ENCODE measurements around the gene CIDEA. TPM values are rescaled to one million over a fixed set of nuclear protein-coding genes. Genes with fewer than 3 reads are reported as not detected.

The CIDEA gene
- total RNA-seq, 1 donor from 2014 or later = 1.5 TPM

- H3K4me3 ChIP-seq (ENCODE audit: low read depth, low read length) = no peak overlapping the region
- no peak for TF ChIP-seq CTCF (conservative IDR thresholded peaks at IDR 0.05; ENCODE audit: low read depth, low read length)
- no peak for DNase-seq (ENCODE audit: low read depth)
Measured at GRCh38 chr18:12315490-12315889, 61.3 kb downstream of the CIDEA start.

DNA sequence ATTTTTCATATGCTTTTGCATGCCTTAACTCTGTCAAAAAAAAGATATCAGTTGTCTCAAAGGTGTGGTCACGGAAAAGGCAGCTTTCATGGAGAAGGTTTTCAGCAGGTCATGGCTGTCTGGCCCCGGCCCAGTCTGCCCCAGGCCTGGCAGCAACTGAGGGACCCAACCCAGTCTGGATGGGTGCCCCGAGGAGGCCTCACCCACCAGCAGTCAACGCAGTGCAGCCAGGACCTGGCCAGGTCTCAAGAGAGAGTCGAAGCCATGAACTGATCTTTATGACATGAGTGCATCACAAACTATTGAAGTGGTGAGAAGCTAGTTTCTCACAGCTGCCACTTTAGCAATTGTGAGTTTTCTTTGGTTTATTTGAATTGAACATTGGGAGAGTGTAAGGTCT, 61.8 kb downstream of the CIDEA start:
- no peak for TF ChIP-seq CTCF (conservative IDR thresholded peaks at IDR 0.05; ENCODE audit: low read depth, low read length)
- H3K4me3 ChIP-seq (ENCODE audit: low read depth, low read length) = no peak overlapping the region
- no peak for DNase-seq (ENCODE audit: low read depth)

DNA sequence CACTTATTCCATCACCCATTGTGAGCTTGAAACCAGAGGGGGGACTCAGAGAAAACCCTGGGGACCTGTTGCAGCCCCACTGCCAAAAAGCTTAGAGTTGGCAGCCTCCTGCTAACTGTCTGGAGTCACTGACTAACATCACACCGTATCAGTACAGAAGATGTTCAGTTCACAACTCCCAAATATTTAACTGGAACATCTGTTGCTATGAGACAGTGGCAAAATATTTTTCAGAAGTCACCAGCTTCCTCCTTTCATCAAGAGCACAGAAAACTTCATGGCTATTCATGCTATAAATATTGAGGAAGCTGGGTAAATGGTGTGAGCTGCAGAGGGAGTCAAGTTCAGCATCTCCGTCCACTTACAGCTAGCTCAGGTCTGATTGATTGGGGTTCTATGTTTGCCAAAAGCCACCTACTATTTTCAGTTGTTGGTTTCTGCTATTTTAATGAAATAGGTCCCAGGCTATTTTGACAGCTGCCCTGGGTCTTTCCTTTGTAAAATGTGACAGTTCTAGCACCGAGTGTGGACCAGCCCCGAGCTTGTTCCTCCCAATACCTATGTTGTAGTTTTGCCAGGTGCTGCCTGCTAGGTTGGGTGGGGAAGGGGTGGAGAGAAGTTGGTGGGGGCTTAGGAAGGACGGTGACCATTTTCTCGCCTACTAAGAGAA, 63.6 kb downstream of the CIDEA start:
- TF ChIP-seq CTCF (conservative IDR thresholded peaks at IDR 0.05; ENCODE audit: low read depth, low read length) = no peak
- H3K4me3 ChIP-seq (ENCODE audit: low read depth, low read length) = no peak overlapping the region
- no peak for DNase-seq (ENCODE audit: low read depth)

DNA sequence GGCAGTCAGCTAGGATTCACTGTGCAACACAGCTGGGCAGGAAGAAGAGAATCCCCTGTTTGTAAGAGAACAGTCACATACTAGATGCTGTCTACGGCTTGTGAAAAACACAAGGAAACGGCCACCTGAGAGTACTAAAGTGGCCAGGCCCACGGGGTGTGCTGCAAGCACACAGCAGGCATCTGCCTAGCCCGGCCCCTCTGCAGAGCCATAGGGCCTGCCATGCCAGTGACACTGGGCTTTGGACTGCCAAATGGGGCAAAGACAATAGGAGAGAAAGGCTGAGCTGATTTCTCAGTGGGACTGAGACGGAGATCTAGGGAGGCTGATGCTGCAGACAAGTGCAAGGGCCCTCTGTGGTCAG, 64.2 kb downstream of the CIDEA start:
- no peak for DNase-seq (ENCODE audit: low read depth)

GRCh38 chr18:12318857-12319256, 64.7 kb downstream of the CIDEA start:
- H3K4me3 ChIP-seq (ENCODE audit: low read depth, low read length) = no peak overlapping the region
- TF ChIP-seq CTCF (conservative IDR thresholded peaks at IDR 0.05; ENCODE audit: low read depth, low read length) = no peak
- DNase-seq (ENCODE audit: low read depth) = no peak

More for the DNA sequence above, 64.2 kb downstream of the CIDEA start:
- TF ChIP-seq CTCF (conservative IDR thresholded peaks at IDR 0.05; ENCODE audit: low read depth, low read length) = no peak
- H3K4me3 ChIP-seq (ENCODE audit: low read depth, low read length) = no peak overlapping the region

DNA sequence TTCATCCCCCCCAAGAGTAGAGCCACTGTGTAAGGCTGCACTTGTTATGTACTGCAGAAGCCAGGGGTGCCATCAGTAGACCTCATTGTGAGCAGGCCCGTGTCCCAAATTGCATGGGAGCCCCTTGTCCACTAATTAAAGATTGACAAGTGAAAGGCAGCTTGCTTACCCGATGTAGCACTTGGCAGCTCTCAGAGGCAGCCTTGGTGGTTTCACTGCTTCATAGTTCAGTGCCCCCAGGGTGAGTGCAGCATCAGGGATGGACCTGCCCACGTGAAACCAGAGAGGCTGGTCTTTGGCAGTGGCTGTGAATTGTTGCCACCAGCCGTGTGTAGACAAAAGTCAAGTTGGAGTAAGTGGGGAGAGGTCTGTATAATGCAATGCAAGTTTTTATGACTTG, 67.2 kb downstream of the CIDEA start:
- H3K4me3 ChIP-seq (ENCODE audit: low read depth, low read length) = no peak overlapping the region
- DNase-seq (ENCODE audit: low read depth) = no peak
- TF ChIP-seq CTCF (conservative IDR thresholded peaks at IDR 0.05; ENCODE audit: low read depth, low read length) = no peak

DNA sequence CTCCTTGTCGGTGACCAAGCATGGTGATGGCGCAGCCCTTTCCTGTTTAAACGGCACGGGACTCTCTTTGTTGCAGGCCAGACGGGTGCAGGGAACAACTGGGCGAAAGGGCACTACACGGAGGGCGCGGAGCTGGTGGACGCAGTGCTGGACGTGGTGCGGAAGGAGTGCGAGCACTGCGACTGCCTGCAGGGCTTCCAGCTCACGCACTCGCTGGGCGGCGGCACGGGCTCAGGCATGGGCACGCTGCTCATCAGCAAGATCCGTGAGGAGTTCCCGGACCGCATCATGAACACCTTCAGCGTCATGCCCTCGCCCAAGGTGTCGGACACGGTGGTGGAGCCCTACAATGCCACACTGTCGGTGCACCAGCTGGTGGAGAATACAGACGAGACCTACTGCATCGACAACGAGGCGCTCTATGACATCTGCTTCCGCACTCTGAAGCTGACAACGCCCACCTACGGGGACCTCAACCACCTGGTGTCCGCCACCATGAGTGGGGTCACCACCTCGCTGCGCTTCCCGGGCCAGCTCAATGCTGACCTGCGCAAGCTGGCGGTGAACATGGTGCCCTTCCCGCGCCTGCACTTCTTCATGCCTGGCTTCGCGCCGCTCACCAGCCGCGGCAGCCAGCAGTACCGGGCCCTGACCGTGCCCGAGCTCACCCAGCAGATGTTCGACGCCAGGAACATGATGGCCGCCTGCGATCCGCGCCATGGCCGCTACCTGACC, 71.0 kb downstream of the CIDEA start:
- TF ChIP-seq CTCF (conservative IDR thresholded peaks at IDR 0.05; ENCODE audit: low read depth, low read length) = no peak
- DNase-seq (ENCODE audit: low read depth) = no peak
- no peak overlapping the region for H3K4me3 ChIP-seq (ENCODE audit: low read depth, low read length)

Measured in epithelial cell of proximal tubule (primary cell).